Measurements from ENCODE around the gene ALKBH3. TPM values are rescaled to one million over a fixed set of nuclear protein-coding genes. Genes with fewer than 3 reads are reported as not detected.
A peak's percentile ranks its signal among the peaks of the same experiment; 100 is the strongest.

ALKBH3 gene
- total RNA-seq, 1 donor from 2014 or later, result 14.6 TPM

DNA sequence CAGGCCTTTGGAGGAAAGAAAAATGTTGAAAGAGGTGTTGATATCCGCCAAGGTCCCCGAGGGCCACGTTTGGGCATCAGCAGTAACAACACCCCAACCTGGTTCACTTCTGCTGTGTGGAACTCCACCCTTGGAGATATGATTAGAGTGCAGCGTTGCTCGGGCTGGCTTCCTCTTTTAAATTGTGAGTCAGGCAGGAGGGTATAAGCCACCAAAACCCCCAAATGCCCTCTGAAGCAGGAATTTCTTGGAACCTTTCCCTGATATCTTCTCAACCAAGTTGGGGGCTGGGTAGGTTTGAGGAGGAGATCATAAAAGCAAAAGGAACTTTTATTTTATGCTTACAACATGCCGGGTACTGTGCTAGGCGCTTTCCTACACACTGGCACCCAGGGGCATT is 55.4 kb downstream of the ALKBH3 start:
- ATAC-seq (no peak), DNase-seq (ENCODE audit: low spot score) (no peak)

GRCh38 chr11:43937434-43938411 is 57.1 kb downstream of the ALKBH3 start:
- no peak for ATAC-seq

DNA sequence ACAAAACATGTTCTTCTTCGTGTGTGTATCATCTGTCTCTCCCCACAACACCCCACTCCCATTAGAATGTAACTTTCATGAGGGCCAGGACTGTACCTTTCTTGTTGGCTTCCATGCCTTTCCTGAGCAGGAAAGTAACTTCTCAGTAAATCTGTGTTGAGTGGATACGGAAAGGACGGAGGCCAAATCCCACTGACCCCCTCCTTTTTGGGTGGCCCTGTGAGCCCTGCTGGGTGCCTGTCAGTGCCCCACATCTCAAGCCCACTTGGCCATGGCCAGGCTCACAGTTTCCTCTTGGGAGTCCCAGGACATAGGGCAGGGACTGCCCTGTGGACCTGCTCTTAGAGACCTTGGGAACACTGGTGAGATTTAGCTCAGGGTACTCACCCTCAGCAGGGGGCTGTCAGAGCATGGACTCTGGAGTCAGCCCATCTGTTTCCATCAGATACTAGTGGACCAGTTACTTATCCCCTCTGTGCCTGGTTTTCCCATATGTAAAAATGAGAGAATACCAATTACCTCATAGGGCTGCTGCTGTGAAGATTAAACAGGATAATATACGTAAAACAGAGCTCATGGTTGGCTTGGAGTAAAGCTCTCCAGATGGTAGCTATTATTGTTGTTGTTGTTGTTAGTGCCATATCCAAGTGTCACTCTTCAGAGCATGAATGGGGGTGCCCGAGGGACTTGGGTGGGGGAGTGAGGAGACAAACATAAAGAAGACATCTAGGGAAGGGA is 60.8 kb downstream of the ALKBH3 start:
- ATAC-seq, result no peak
- no peak for DNase-seq (ENCODE audit: low spot score)

More at GRCh38 chr11:43937434-43938411, 57.1 kb downstream of the ALKBH3 start:
- no peak for DNase-seq (ENCODE audit: low spot score)

- ATAC-seq, result peak; percentile 14
- no peak for DNase-seq (ENCODE audit: low spot score)
Observed at GRCh38 chr11:43942662-43943371, 62.2 kb downstream of the ALKBH3 start.

GRCh38 chr11:43943372-43943930 is 62.8 kb downstream of the ALKBH3 start:
- DNase-seq (ENCODE audit: low spot score), result no peak
- no peak for ATAC-seq

DNA sequence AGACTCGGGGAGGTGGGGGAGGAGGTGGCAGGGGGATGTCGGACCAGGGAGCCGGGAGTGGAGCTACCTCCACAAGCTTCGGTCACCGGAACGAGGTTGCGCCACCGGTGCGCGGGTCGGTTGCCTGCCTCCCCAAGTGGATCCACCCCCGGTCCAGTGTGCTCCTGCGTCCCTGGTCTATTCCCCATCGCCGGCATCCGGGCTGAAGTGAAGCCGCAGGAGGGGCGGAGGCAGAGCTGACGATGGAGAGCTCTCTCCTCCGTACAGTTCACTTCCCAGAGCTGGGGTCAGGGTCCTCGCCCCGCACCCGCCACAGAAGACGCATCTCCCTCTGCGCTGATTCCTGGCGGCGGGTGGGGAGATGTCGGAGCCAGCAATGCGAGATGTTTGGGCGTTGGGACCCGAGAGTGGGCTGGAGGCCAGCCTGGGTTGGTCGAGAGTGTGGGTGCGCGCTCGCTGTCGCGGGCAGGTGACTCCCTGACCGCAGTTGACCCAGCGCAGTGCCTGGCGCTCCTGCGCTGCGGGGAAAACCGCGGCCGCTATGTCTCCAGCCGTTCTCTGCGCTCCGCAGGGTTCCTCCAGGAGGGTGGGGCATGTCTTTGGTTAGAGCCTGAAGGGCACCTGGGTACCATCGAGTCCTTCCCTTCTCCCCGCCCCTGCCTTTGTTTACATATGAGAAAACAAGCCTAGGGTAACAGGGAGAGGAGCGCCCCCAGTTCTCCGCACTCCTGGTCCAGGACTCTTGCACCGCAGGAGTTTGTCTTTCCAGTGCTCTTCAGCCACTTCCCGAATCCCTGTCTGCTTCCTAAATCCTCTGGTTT is 63.5 kb downstream of the ALKBH3 start:
- ATAC-seq (peak; percentile 8), DNase-seq (ENCODE audit: low spot score) (no peak)

- ATAC-seq (peak; percentile 86), DNase-seq (ENCODE audit: low spot score) (peak; percentile 83)
Observed at GRCh38 chr11:43944761-43945311, 64.2 kb downstream of the ALKBH3 start.

DNA sequence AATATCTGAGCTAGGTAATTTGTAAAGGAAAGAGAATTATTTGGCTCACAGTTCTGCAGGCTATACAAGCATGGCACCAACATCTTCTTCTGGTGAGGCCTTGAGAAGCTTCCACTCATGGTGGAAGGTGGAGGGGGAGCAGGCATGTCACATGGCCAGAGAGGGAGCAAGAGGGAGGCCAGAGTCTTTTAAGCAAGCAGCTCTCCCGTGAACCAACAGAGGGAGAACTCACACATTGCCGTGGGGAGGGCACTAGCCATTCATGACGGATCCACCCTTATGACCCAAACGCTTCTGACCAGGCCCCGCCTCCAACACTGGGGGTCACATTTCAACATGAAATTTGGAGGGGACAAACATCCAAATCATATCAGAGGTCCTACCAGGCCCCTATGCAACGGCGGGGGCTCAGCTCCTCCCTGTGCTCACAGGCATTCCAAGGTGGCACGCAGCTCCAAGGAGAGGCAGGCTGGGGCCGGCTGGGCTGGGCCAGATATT is 66.4 kb downstream of the ALKBH3 start:
- no peak for ATAC-seq
- no peak for DNase-seq (ENCODE audit: low spot score)

DNA sequence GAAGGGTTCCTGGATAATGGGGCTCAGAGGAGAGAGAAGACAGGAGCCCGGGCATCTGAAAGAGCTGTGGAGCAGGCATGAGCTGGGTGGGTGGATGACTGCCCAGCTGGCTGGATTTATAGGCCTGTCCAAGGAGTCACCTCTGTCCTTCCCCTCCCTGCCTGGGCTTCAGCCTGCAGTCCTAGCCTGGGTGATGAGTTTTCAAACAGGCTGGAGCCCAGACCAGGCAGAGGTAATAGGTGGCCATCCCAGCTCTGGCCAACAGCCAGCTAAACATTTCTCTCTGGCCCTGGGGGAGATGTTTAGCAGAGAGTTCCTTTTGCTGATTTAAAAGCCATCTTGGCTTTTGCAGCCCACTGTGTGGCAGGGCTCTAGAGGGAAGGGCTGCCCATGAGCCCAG is 67.2 kb downstream of the ALKBH3 start:
- DNase-seq (ENCODE audit: low spot score) (no peak), ATAC-seq (no peak)

DNA sequence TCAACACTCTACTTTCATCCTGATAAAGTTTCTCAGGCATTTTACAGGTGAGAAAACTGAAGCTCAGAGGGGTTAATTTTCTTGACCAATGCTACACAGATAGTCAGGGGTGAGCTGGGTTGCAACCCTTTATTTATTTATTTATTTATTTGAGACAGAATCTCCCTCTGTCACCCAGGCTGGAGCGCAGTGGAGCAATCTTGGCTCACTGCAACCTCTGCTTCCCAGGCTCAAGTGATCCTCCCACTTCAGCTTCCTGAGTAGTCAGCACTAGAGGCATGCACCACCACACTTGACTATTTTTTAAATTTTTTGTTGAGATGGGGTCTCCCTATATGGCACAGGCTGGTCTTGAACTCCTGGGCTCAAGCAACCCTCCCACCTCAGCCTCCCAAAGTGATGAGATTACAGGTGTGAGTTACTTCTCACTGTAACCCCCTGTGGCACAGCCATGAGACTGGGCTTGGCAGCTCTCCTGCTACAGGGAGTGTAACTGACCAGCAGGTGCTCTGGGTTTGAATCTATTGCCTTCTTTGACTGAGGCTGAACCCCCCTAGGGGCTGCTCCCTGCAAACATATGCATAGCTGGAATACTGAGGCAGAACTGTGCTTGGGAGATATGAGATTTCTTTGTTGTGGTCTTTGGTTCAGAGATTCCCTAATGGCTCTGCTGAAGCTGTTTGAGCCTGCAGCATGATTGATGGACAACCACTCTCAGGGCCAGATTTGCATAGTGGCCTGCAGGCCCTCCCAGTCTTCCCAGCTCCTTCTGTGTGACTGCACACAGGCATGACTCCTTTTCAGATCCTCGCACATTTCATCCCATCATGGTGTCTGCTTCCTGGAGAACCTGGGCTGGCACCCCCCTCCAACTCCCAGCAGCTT is 68.0 kb downstream of the ALKBH3 start:
- DNase-seq (ENCODE audit: low spot score) (no peak), ATAC-seq (no peak)

DNA sequence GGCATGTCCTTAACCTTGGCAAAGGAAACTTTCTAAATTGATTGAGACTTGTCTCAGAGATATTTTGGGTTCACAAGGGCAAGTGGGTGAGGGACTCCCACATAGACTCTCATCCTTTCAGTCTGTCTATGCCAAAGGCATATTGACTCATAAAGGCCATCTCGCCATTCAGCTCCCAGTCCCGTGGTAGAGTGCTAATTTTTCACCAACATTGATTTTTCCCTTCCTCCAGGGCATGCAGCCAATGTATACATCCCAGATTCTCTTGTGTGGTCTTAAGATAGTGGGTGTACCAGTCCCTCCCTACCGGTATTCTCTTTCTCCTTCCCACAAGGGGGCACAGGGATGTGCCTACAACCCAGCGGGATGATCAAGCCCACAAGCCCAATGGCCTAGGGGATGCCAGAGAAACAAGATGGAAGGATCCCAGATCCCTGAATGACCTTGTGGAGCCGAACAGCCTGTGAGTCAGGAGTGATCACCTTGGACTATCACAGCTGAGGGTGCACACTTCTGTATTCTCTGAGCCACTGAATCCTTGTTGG is 69.8 kb downstream of the ALKBH3 start:
- no peak for DNase-seq (ENCODE audit: low spot score)
- no peak for ATAC-seq

GRCh38 chr11:43951231-43951630 is 70.6 kb downstream of the ALKBH3 start:
- DNase-seq (ENCODE audit: low spot score) (peak; percentile 16), ATAC-seq (no peak)

- ATAC-seq (no peak), DNase-seq (ENCODE audit: low spot score) (no peak)
Observed at GRCh38 chr11:43952020-43952400, 71.4 kb downstream of the ALKBH3 start.

DNA sequence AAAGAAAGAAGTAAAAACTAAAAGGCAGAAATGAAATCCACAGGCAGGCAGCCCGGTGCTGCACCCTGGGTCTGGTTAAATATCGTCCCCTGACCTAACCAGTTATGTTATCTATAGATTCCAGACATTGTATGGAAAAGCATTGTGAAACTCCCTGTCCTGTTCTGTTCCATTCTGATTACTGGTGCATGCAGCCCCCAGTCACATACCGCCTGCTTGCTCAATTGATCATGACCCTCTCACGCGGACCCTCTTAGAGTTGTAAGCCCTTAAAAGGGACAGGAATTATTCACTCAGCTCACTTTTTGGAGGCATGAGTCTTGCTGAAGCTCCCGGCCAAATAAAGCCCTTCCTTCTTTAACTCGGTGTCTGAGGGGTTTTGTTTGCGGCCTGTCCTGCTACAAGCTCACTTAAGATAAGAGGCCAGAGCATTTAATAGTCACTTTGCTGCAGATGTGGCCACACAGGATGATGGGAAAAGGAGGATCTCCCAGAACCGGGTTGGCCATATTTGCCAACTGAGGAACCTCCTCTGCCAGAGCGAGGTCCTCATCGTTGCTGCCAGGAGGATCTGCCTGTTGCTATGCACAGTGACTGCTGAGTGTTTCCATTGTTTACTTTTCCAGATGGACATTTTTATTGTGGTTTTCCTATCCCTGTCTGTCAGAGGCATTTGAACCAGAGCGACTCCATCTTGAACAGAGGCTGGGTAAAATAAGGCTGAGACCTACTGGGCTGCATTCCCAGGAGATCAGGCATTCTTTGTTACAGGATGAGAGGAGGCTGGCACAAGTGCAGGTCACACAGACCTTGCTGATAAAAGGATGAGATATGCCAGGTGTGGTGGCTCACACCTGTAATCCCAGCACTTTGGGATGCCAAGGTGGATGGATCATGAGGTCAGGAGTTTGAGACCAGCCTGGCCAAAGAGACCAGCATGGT is 72.0 kb downstream of the ALKBH3 start:
- DNase-seq (ENCODE audit: low spot score) (no peak), ATAC-seq (no peak)

DNA sequence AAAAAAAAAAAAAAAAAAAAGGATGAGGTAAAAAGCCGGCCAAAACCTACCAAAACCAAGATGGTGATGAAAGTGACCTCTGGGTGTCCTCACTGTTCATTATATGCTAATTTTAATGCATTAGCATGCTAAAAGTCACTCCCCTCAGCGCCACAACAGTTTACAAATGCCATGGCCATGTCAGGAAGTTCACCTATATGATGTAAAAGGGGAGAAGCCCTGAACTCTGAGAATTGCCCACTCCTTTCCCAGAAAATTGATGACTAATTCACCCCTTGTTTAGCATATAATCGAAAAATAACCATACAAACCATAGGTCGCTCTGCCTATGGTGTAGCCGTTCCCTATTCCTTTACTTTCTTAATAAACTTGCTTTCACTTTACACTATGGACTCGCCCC is 72.9 kb downstream of the ALKBH3 start:
- ATAC-seq (no peak), DNase-seq (ENCODE audit: low spot score) (no peak)

- no peak for ATAC-seq
- DNase-seq (ENCODE audit: low spot score), result no peak
Observed at GRCh38 chr11:43954241-43954640, 73.6 kb downstream of the ALKBH3 start.
